NAMALWA (cell line): ENCODE results near the gene PASK.

Experiments used
- DNase-seq: peaks from one replicate; pipeline ENCODE4 v3.0.0-alpha.2; 2015; ENCODE audit warnings: low spot score

Gene PASK

GRCh38 chr2:241125626-241126025, 23.6 kb downstream of the PASK start:
- no peak for DNase-seq

- DNase-seq = no peak
These were observed 25.3 kb downstream of the PASK start for GRCh38 chr2:241123816-241124536.

GRCh38 chr2:241122376-241123002, 26.8 kb downstream of the PASK start:
- no peak for DNase-seq

- DNase-seq = no peak
These were observed 28.3 kb downstream of the PASK start for GRCh38 chr2:241121008-241121407.

- DNase-seq = no peak
These were observed 28.8 kb downstream of the PASK start for GRCh38 chr2:241120440-241120839.

- DNase-seq = no peak
These were observed 30.4 kb downstream of the PASK start for GRCh38 chr2:241118737-241119505.

GRCh38 chr2:241116606-241117560, 32.4 kb downstream of the PASK start:
- DNase-seq = no peak

- no peak for DNase-seq
These were observed 33.9 kb downstream of the PASK start for GRCh38 chr2:241115361-241115760.

- no peak for DNase-seq
These were observed 34.4 kb downstream of the PASK start for GRCh38 chr2:241114836-241115235.

GRCh38 chr2:241112592-241112991, 36.7 kb downstream of the PASK start:
- no peak for DNase-seq

- DNase-seq = no peak
These were observed 37.2 kb downstream of the PASK start for GRCh38 chr2:241112046-241112445.

GRCh38 chr2:241111440-241111805, 37.8 kb downstream of the PASK start:
- DNase-seq = no peak

- peak; percentile 9 for DNase-seq
These were observed 38.4 kb downstream of the PASK start for GRCh38 chr2:241110607-241111439.

- DNase-seq = no peak
These were observed 39.1 kb downstream of the PASK start for GRCh38 chr2:241110089-241110606.

GRCh38 chr2:241109210-241110088, 39.8 kb downstream of the PASK start:
- DNase-seq = no peak

GRCh38 chr2:241108271-241109209, 40.7 kb downstream of the PASK start:
- DNase-seq = no peak

GRCh38 chr2:241107031-241107783, 42.1 kb downstream of the PASK start:
- no peak for DNase-seq

- DNase-seq = no peak
These were observed 43.6 kb downstream of the PASK start for GRCh38 chr2:241105641-241106040.
